GM23248 (cell line): Measurements from ENCODE around the gene CTRB2.

Experiments
- EZH2 ChIP-seq: fragments of 200-600 bp; sonication (generic); IDR thresholded peaks from 2 replicates; pipeline ENCODE4 v1.6.1; 2018; ENCODE audit warnings: antibody characterized with exemption, mild to moderate bottlenecking; ENCODE audit not compliant: insufficient read depth, poor library complexity, severe bottlenecking
- EZH2phosphoT487 ChIP-seq: fragments of 200-600 bp; sonication (generic); IDR thresholded peaks from 2 replicates; pipeline ENCODE4 v1.6.1; 2018; ENCODE audit warnings: antibody characterized with exemption, moderate library complexity, mild to moderate bottlenecking, low read depth; ENCODE audit not compliant: insufficient read depth

DNA sequence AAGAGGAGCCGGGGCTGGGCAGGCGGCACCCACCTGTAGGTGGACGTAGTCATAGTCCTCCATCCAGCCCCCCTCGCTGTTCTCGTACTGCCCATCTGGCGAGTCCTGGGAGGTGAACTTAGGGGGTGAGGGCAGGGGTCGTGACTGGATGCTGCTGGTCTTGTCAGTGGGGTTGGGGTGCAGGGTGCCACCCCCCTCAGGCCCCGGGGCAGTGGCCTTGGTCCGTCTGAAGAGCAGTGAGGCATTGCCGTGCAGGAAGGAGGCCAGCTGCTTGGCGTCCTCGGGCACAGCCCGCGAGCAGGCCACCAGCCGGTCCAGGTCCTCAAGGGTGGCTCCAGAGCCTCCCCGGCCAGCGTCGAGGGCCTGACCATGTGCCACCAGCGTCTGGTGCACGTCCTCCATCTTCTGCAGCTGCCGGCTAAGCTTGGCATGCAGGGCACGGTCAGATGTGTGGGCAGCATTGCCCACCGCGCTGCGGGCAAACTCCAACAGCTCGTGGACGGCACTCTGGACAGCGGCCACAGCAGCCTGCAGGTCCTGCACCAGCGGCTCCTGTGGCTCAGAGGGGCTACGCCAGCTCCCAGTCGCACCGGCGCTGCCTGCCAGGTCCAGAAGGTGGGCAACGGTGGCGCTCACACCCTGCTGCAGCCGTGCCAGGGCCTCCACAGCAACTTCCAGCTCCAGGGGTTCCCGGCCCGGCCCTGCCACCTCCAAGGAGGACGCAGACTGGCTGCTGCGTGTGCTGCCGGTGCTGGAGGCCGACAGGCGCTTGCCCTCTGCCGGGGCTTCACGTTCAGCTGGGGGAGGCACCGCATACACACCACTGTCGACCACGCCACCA is 28.1 kb upstream of the CTRB2 start:
- TF ChIP-seq EZH2 (no peak), EZH2phosphoT487 (no peak)
